Retinal pigment epithelial cell (primary cell): ENCODE data around the gene EBF4.

Source experiments
- DNase-seq: peaks from one replicate; pipeline ENCODE4 v3.0.0-alpha.2; 2010; ENCODE audit warnings: low read depth
- H3K4me3 ChIP-seq: 2 replicates; pipeline ENCODE4 v1.5.1; 2011; ENCODE audit warnings: mild to moderate bottlenecking, low read length, control low read depth, moderate library complexity
- CTCF ChIP-seq: conservative IDR thresholded peaks from 2 replicates; pipeline ENCODE4 v1.5.1; 2011; ENCODE audit warnings: low read depth, low read length, control low read depth, inconsistent platforms

Gene EBF4

GRCh38 chr20:2740702-2741101 lies 48.1 kb downstream of the EBF4 start:
- DNase-seq: no peak
- H3K4me3 ChIP-seq: no peak overlapping the region
- no peak for TF ChIP-seq CTCF

GRCh38 chr20:2741463-2741862 lies 48.9 kb downstream of the EBF4 start:
- no peak for TF ChIP-seq CTCF
- no peak for DNase-seq
- no peak overlapping the region for H3K4me3 ChIP-seq

- H3K4me3 ChIP-seq: no peak overlapping the region
- no peak for TF ChIP-seq CTCF
- no peak for DNase-seq
These were observed 49.3 kb downstream of the EBF4 start for GRCh38 chr20:2741881-2742280.

- TF ChIP-seq CTCF: no peak
These were observed 49.9 kb downstream of the EBF4 start for GRCh38 chr20:2742431-2742830.

GRCh38 chr20:2742934-2743559 lies 50.5 kb downstream of the EBF4 start:
- peak; percentile 99 for TF ChIP-seq CTCF
- DNase-seq: peak; percentile 13
- H3K4me3 ChIP-seq: no peak overlapping the region

More at GRCh38 chr20:2742431-2742830, 49.9 kb downstream of the EBF4 start:
- no peak for DNase-seq
- no peak overlapping the region for H3K4me3 ChIP-seq

GRCh38 chr20:2745060-2745910 lies 52.7 kb downstream of the EBF4 start:
- DNase-seq: no peak
- no peak for TF ChIP-seq CTCF
- H3K4me3 ChIP-seq: no peak overlapping the region
